Peyer's patch (tissue), 4 donors: ENCODE results near the gene PBLD.

ENCODE experiments used
- CTCF ChIP-seq, 6 experiments: fragments of 450-650 bp in 4 of 6; fragments of 200-600 bp in 2 of 6; sonication (generic) in 1 of 6; IDR thresholded peaks; one replicate each; pipeline ENCODE4 v1.5.1; 2017 to 2019; ENCODE audit warnings: antibody characterized with exemption in 6 of 6, mild to moderate bottlenecking in 3 of 6, moderate library complexity in 1 of 6
- POLR2A ChIP-seq, 2 donors: fragments of 450-650 bp; IDR thresholded peaks; one replicate each; pipeline ENCODE4 v1.5.1; 2017; ENCODE audit warnings: antibody characterized with exemption in 2 of 2, mild to moderate bottlenecking in 2 of 2, moderate library complexity in 2 of 2

DNA sequence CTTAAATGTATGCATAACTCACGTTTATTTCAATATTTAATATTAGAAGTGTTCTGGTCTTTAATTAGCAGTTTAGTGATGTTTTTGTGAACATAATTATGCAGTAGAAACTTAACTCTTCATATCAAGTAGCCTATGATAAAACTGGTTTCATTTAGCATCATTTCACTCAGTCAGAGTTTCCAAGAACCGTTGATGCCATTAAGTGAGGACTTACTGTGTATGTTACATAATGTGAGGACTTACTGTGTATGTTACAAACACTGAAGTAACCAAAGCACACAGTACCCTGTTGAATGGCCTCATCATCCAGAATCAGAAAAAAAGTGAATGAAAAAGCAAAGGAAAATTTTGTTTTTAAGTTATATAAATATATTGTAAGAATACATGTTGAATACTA is 32.9 kb upstream of the PBLD start:
- TF ChIP-seq CTCF (IDR thresholded peaks at IDR 0.05) (no peak), POLR2A (IDR thresholded peaks at IDR 0.05) (no peak)
